HUES48 (cell line): ENCODE results near the gene CFAP54.

ENCODE experiments used
- H3K27ac ChIP-seq: one replicate; pipeline ENCODE4 v1.7.0; 2013; ENCODE audit warnings: low read depth, low read length, inconsistent platforms
- H3K27me3 ChIP-seq: 2 replicates; pipeline ENCODE4 v1.6.1; 2013; ENCODE audit warnings: mild to moderate bottlenecking, low read length; ENCODE audit not compliant: control insufficient read depth, insufficient read depth
- H3K36me3 ChIP-seq: 2 replicates; pipeline ENCODE4 v1.6.1; 2013; ENCODE audit warnings: low read length; ENCODE audit not compliant: control insufficient read depth, insufficient read depth
- H3K4me1 ChIP-seq: 2 replicates; pipeline ENCODE4 v1.6.1; 2013; ENCODE audit warnings: mild to moderate bottlenecking, low read length; ENCODE audit not compliant: control insufficient read depth, insufficient read depth
- H3K4me3 ChIP-seq: 2 replicates; pipeline ENCODE4 v1.5.1; 2013; ENCODE audit warnings: mild to moderate bottlenecking, low read depth, low read length
- H3K9ac ChIP-seq: 2 replicates; pipeline ENCODE4 v1.6.1; 2013; ENCODE audit warnings: mild to moderate bottlenecking, low read depth, low read length, moderate library complexity
- H3K9me3 ChIP-seq: 2 replicates; pipeline ENCODE4 v1.6.1; 2013; ENCODE audit warnings: low read length; ENCODE audit not compliant: control insufficient read depth, insufficient read depth

The CFAP54 gene

GRCh38 chr12:96489392-96490056, at the start of gene CFAP54:
Gene CFAP54, plus strand, starts transcription at chr12:96489577. Its CDS starts 33 bp downstream, at chr12:96489610.
- peaks cover 4% of the 10 kb centered on the region; the same call in 1 of the 2 replicates for H3K4me1 ChIP-seq
- no peaks in the 10 kb centered on the region for H3K9me3 ChIP-seq
- no peaks in the 10 kb centered on the region for H3K36me3 ChIP-seq
- peaks cover 10% of the 10 kb centered on the region for H3K27me3 ChIP-seq
- peak within 1 kb of the TSS; percentile 78 for H3K4me3 ChIP-seq
- H3K9ac ChIP-seq = peak within 1 kb of the TSS; percentile 45
- peak within 1 kb of the TSS; percentile 45 for H3K27ac ChIP-seq

GRCh38 chr12:96441816-96442215, 47.6 kb upstream of the CFAP54 start:
- H3K27ac ChIP-seq = no peak overlapping the region
- no peak overlapping the region for H3K4me3 ChIP-seq
- no peaks in the 10 kb centered on the region for H3K9me3 ChIP-seq
- no peaks in the 10 kb centered on the region for H3K27me3 ChIP-seq
- no peaks in the 10 kb centered on the region for H3K36me3 ChIP-seq
- H3K4me1 ChIP-seq = no peaks in the 10 kb centered on the region
- H3K9ac ChIP-seq = no peak overlapping the region

GRCh38 chr12:96442906-96443305, 46.5 kb upstream of the CFAP54 start:
- Histone ChIP-seq H3K4me1 (no peaks in the 10 kb centered on the region), H3K36me3 (no peaks in the 10 kb centered on the region)

GRCh38 chr12:96444399-96444798, 45.0 kb upstream of the CFAP54 start:
- Histone ChIP-seq H3K27me3 (no peaks in the 10 kb centered on the region), H3K9me3 (no peaks in the 10 kb centered on the region), H3K4me3 (no peak overlapping the region), H3K4me1 (no peaks in the 10 kb centered on the region), H3K36me3 (no peaks in the 10 kb centered on the region), H3K27ac (no peak overlapping the region), H3K9ac (no peak overlapping the region)

More at GRCh38 chr12:96442906-96443305, 46.5 kb upstream of the CFAP54 start:
- Histone ChIP-seq H3K27me3 (no peaks in the 10 kb centered on the region), H3K4me3 (no peak overlapping the region), H3K9me3 (no peaks in the 10 kb centered on the region), H3K27ac (no peak overlapping the region), H3K9ac (no peak overlapping the region)

- no peaks in the 10 kb centered on the region for H3K4me1 ChIP-seq
- H3K9me3 ChIP-seq = no peaks in the 10 kb centered on the region
- no peak overlapping the region for H3K4me3 ChIP-seq
- no peaks in the 10 kb centered on the region for H3K27me3 ChIP-seq
- H3K36me3 ChIP-seq = no peaks in the 10 kb centered on the region
- H3K9ac ChIP-seq = no peak overlapping the region
- no peak overlapping the region for H3K27ac ChIP-seq
Measured at GRCh38 chr12:96445691-96446583, 43.4 kb upstream of the CFAP54 start.

- Histone ChIP-seq H3K27me3 (no peaks in the 10 kb centered on the region), H3K27ac (no peak overlapping the region), H3K9me3 (no peaks in the 10 kb centered on the region), H3K36me3 (no peaks in the 10 kb centered on the region), H3K4me3 (no peak overlapping the region), H3K4me1 (no peaks in the 10 kb centered on the region), H3K9ac (no peak overlapping the region)
Measured at GRCh38 chr12:96447256-96447655, 42.1 kb upstream of the CFAP54 start.

- Histone ChIP-seq H3K9me3 (no peaks in the 10 kb centered on the region), H3K9ac (no peak overlapping the region), H3K36me3 (no peaks in the 10 kb centered on the region), H3K27ac (no peak overlapping the region), H3K27me3 (no peaks in the 10 kb centered on the region), H3K4me1 (no peaks in the 10 kb centered on the region), H3K4me3 (no peak overlapping the region)
Measured at GRCh38 chr12:96448300-96448699, 41.1 kb upstream of the CFAP54 start.

GRCh38 chr12:96452261-96452922, 37.0 kb upstream of the CFAP54 start:
- Histone ChIP-seq H3K27ac (no peak overlapping the region), H3K4me1 (no peaks in the 10 kb centered on the region), H3K36me3 (no peaks in the 10 kb centered on the region), H3K27me3 (no peaks in the 10 kb centered on the region), H3K4me3 (no peak overlapping the region), H3K9ac (no peak overlapping the region), H3K9me3 (no peaks in the 10 kb centered on the region)

- H3K9me3 ChIP-seq = no peaks in the 10 kb centered on the region
- no peak overlapping the region for H3K9ac ChIP-seq
- no peak overlapping the region for H3K4me3 ChIP-seq
- H3K4me1 ChIP-seq = no peaks in the 10 kb centered on the region
- no peak overlapping the region for H3K27ac ChIP-seq
- H3K27me3 ChIP-seq = no peaks in the 10 kb centered on the region
- H3K36me3 ChIP-seq = no peaks in the 10 kb centered on the region
Measured at GRCh38 chr12:96454396-96454795, 35.0 kb upstream of the CFAP54 start.

GRCh38 chr12:96456265-96456974, 33.0 kb upstream of the CFAP54 start:
- H3K4me3 ChIP-seq = no peak overlapping the region
- no peaks in the 10 kb centered on the region for H3K9me3 ChIP-seq
- H3K27ac ChIP-seq = no peak overlapping the region

More at GRCh38 chr12:96456265-96456974, 33.0 kb upstream of the CFAP54 start:
- no peak overlapping the region for H3K9ac ChIP-seq
- H3K36me3 ChIP-seq = no peaks in the 10 kb centered on the region
- H3K4me1 ChIP-seq = no peaks in the 10 kb centered on the region
- H3K27me3 ChIP-seq = no peaks in the 10 kb centered on the region
